K562 (cell line): ENCODE measurements around the gene RFC5. TPM values are rescaled to one million over a fixed set of nuclear protein-coding genes. Genes with fewer than 3 reads are reported as not detected.

Experiments
- ATAC-seq: fragments of 200-7000 bp; cut with Tn5 transposase; 3 replicates; pipeline ENCODE4 v1.9.1; 2020; ENCODE audit warnings: moderate library complexity
- BruUV-seq: library from RNA; stranded (reverse); fragments of 400-500 nt; replicated peaks from 2 replicates; lab custom pipeline; 2021; lab: Mats Ljungman, UMichigan
- CTCF ChIA-PET: fragments of 300-600 bp; formaldehyde crosslinking; extraction: SDS; loops from one replicate; lab custom pipeline; 2021; ENCODE audit warnings: low intra/inter-chr PET ratio; lab: Yijun Ruan, JAX
- POLR2A ChIA-PET: fragments of 300-600, 350-650 bp; sonication (Branson Sonifier 250); formaldehyde crosslinking; extraction: SDS; loops from one replicate; lab custom pipeline; 2021; ENCODE audit warnings: antibody characterized with exemption, inconsistent platforms; lab: Yijun Ruan, JAX
- DNase-seq, 4 experiments: peaks; one replicate each; pipeline versions ENCODE4 v3.0.0 to v3.0.0-alpha.2; 2011 to 2018; ENCODE audit warnings: low spot score in 3 of 4, mixed read lengths in 3 of 4; ENCODE audit errors: extremely low read depth in 1 of 4
- FAIRE-seq: peaks from 2 replicates; lab custom pipeline; 2011; peaks lifted over from hg19 to GRCh38; lab: Jason Lieb, UNC
- H2AFZ ChIP-seq: 2 replicates; pipeline ENCODE4 v1.6.0; 2011; ENCODE audit warnings: low read depth, low read length, control low read depth, inconsistent platforms
- H3K27ac ChIP-seq: fragments of 200-600 bp; 3 replicates; pipeline ENCODE4 v1.8.0; 2011; ENCODE audit warnings: low read depth, mild to moderate bottlenecking, control low read depth, inconsistent platforms, low read length, moderate library complexity, mixed read lengths; ENCODE audit errors: extremely low read depth
- H3K27me3 ChIP-seq, 2 experiments: fragments of 300-600 bp in 1 of 2; 2 replicates in 1 of 2; 3 replicates in 1 of 2; pipeline versions ENCODE4 v1.6.0 to v1.8.0; 2011; ENCODE audit warnings: inconsistent platforms in 2 of 2, low read length in 2 of 2, mild to moderate bottlenecking in 1 of 2, mixed read lengths in 1 of 2, moderate library complexity in 1 of 2; ENCODE audit not compliant: control insufficient read depth in 2 of 2, insufficient read depth in 2 of 2
- H3K36me3 ChIP-seq: fragments of 300-600 bp; 3 replicates; pipeline ENCODE4 v1.8.0; 2011; ENCODE audit warnings: mild to moderate bottlenecking, low read length, inconsistent platforms; ENCODE audit not compliant: control insufficient read depth, insufficient read depth
- H3K4me1 ChIP-seq, 2 experiments: fragments of 200-600 bp in 1 of 2; replicated peaks in 1 of 2; 2 replicates in 1 of 2; 3 replicates in 1 of 2; pipeline versions ENCODE4 v1.5.1 to v1.8.0; 2011; ENCODE audit warnings: inconsistent platforms in 2 of 2, low read length in 2 of 2, mild to moderate bottlenecking in 1 of 2, mixed read lengths in 1 of 2, moderate library complexity in 1 of 2; ENCODE audit not compliant: control insufficient read depth in 2 of 2, insufficient read depth in 2 of 2
- H3K4me2 ChIP-seq: 2 replicates; pipeline ENCODE4 v1.6.1; 2011; ENCODE audit warnings: low read length, control low read depth, inconsistent platforms, mixed read lengths; ENCODE audit not compliant: insufficient read depth
- H3K4me3 ChIP-seq: fragments of 200-600 bp; sonication (generic), shearing (Covaris generic); 2 replicates; pipeline ENCODE4 v1.5.1; 2016; ENCODE audit warnings: control low read depth, inconsistent platforms
- H3K79me2 ChIP-seq: fragments of 200-600 bp; 3 replicates; pipeline ENCODE4 v1.8.0; 2011; ENCODE audit warnings: low read length, inconsistent platforms; ENCODE audit not compliant: control insufficient read depth, insufficient read depth
- H3K9ac ChIP-seq, 2 experiments: 2 replicates each; pipeline versions ENCODE4 v1.6.0 to v1.6.1; 2011; ENCODE audit warnings: low read depth in 2 of 2, low read length in 2 of 2, control low read depth in 1 of 2, inconsistent platforms in 1 of 2, mild to moderate bottlenecking in 1 of 2, mixed read lengths in 1 of 2; ENCODE audit not compliant: insufficient read depth in 1 of 2
- H3K9me1 ChIP-seq: one replicate; pipeline ENCODE4 v1.6.0; 2011; ENCODE audit warnings: inconsistent platforms, mild to moderate bottlenecking, low read length, moderate library complexity; ENCODE audit not compliant: control insufficient read depth, insufficient read depth
- H3K9me3 ChIP-seq: replicated peaks from 2 replicates; pipeline ENCODE4 v1.5.1; 2011; ENCODE audit warnings: low read depth, low read length, inconsistent platforms; ENCODE audit not compliant: control insufficient read depth, insufficient read depth
- H4K20me1 ChIP-seq: replicated peaks from 2 replicates; pipeline ENCODE4 v1.6.1; 2011; ENCODE audit warnings: low read length, inconsistent platforms, mixed read lengths; ENCODE audit not compliant: control insufficient read depth, insufficient read depth
- ATF3 ChIP-seq, 2 experiments: fragments of 450-650 bp in 1 of 2; sonication (generic) in 1 of 2; formaldehyde crosslinking in 1 of 2; IDR thresholded peaks in 1 of 2; conservative IDR thresholded peaks in 1 of 2; 2 replicates each; pipeline versions ENCODE4 v1.6.1 to v1.8.1; 2016 to 2023; ENCODE audit warnings: mild to moderate bottlenecking in 2 of 2, moderate library complexity in 2 of 2, inconsistent platforms in 1 of 2, missing genetic modification reagents in 1 of 2
- CEBPG ChIP-seq, 3 experiments: fragments of 200-800 bp in 1 of 3; sonication (Bioruptor generic) in 1 of 3; sonication (generic) in 1 of 3; formaldehyde crosslinking in 1 of 3; IDR thresholded peaks in 2 of 3; conservative IDR thresholded peaks in 1 of 3; 2 replicates each; pipeline versions ENCODE4 v1.6.1 to v1.8.0; 2016 to 2022; ENCODE audit warnings: missing compliant biosample characterization in 2 of 3, missing genetic modification characterization in 2 of 3, mild to moderate bottlenecking in 1 of 3, missing genetic modification reagents in 1 of 3
- CTBP1 ChIP-seq: fragments of 450-650 bp; IDR thresholded peaks from 2 replicates; pipeline ENCODE4 v1.6.1; 2016; ENCODE audit warnings: borderline replicate concordance
- CXXC5 ChIP-seq: fragments of 250-450 bp; sonication (Bioruptor Pico); IDR thresholded peaks from 2 replicates; pipeline ENCODE4 v1.8.0; 2022; ENCODE audit warnings: inconsistent platforms, mild to moderate bottlenecking, moderate library complexity
- E2F5 ChIP-seq: sonication (generic); formaldehyde crosslinking; IDR thresholded peaks from 2 replicates; pipeline ENCODE4 v1.8.0; 2022; ENCODE audit warnings: mild to moderate bottlenecking, missing genetic modification reagents
- ETV5 ChIP-seq: sonication (generic); formaldehyde crosslinking; IDR thresholded peaks from 2 replicates; pipeline ENCODE4 v1.4.0; 2020; ENCODE audit warnings: low read depth, mild to moderate bottlenecking, missing genetic modification reagents
- FOXJ2 ChIP-seq: fragments of 200-800 bp; sonication (Bioruptor generic); IDR thresholded peaks from 2 replicates; pipeline ENCODE4 v1.6.1; 2016; ENCODE audit warnings: missing genetic modification characterization, missing compliant biosample characterization
- FOXJ3 ChIP-seq: sonication (generic); formaldehyde crosslinking; IDR thresholded peaks from 2 replicates; pipeline ENCODE4 v1.4.0; 2020; ENCODE audit warnings: mild to moderate bottlenecking, missing genetic modification reagents
- GATA2 ChIP-seq: sonication (generic); formaldehyde crosslinking; IDR thresholded peaks from 2 replicates; pipeline ENCODE4 v1.4.0; 2020; ENCODE audit warnings: mild to moderate bottlenecking, missing genetic modification reagents
- GATAD2A ChIP-seq: fragments of 450-650 bp; IDR thresholded peaks from 2 replicates; pipeline ENCODE4 v1.6.1; 2017
- JUND ChIP-seq, 2 experiments: IDR thresholded peaks; 2 replicates in 1 of 2; 3 replicates in 1 of 2; pipeline ENCODE4 v1.6.1; 2011; ENCODE audit warnings: borderline replicate concordance in 2 of 2, low read depth in 2 of 2, low read length in 2 of 2, improper control_type of control experiment in 1 of 2, missing biosample characterization in 1 of 2, missing genetic modification characterization in 1 of 2, missing genetic modification reagents in 1 of 2
- NFIC ChIP-seq: fragments of 450-650 bp; IDR thresholded peaks from 2 replicates; pipeline ENCODE4 v1.6.1; 2017; ENCODE audit warnings: mild to moderate bottlenecking, inconsistent platforms
- NR1H2 ChIP-seq: sonication (generic); formaldehyde crosslinking; IDR thresholded peaks from 2 replicates; pipeline ENCODE4 v1.4.0; 2020; ENCODE audit warnings: mild to moderate bottlenecking, missing genetic modification reagents
- PHF21A ChIP-seq: fragments of 450-650 bp; IDR thresholded peaks from 2 replicates; pipeline ENCODE4 v1.6.1; 2017; ENCODE audit warnings: low read depth, borderline replicate concordance
- STAT5B ChIP-seq: fragments of 250-450 bp; sonication (Bioruptor Pico); IDR thresholded peaks from 2 replicates; pipeline ENCODE4 v1.8.0; 2021; ENCODE audit warnings: mild to moderate bottlenecking, inconsistent platforms
- TSC22D4 ChIP-seq: fragments of 450-650 bp; IDR thresholded peaks from 2 replicates; pipeline ENCODE4 v1.6.1; 2016; ENCODE audit warnings: missing genetic modification characterization, missing biosample characterization, control low read depth
- ZBED1 ChIP-seq: IDR thresholded peaks from 2 replicates; pipeline ENCODE4 v1.6.1; 2014
- ZBTB2 ChIP-seq: fragments of 450-650 bp; IDR thresholded peaks from 2 replicates; pipeline ENCODE4 v1.6.1; 2016; ENCODE audit warnings: antibody characterized with exemption
- ZNF699 ChIP-seq: fragments of 250-450 bp; sonication (Bioruptor Pico); IDR thresholded peaks from 2 replicates; pipeline ENCODE4 v1.8.0; 2021; ENCODE audit warnings: mild to moderate bottlenecking, moderate library complexity; ENCODE audit not compliant: insufficient replicate concordance
- WGBS: fragments of 100-300 bp; shearing (Covaris generic); methylation state at CpG from one replicate; pipeline ENCODE4 v1.1.6; 2016; ENCODE audit warnings: low coverage, mixed read lengths; ENCODE audit not compliant: insufficient coverage; ENCODE audit errors: missing lambda C conversion rate; 5-methylcytosine and 5-hydroxymethylcytosine counted together
- in situ Hi-C: fragments of 300-500 bp; cut with MboI; formaldehyde crosslinking; loops from 4 replicates; pipeline ENCODE4 v1.15.0; 2018; ENCODE audit warnings: inconsistent platforms, mixed read lengths
- intact Hi-C: fragments of 100-400 bp; cut with micrococcal nuclease; formaldehyde crosslinking; loops from 2 replicates; pipeline ENCODE4 v1.14.2; 2022
- polyA plus RNA-seq, 8 experiments: library from polyadenylated mRNA; depleted of rRNA in 4 of 8; stranded (reverse) in 5 of 8; unstranded in 3 of 8; fragments of >200 nt; fragmentation: Nextera tagmentation in 2 of 8; fragmentation: Illumina TruSeq in 1 of 8; extraction: Ambion mirVana in 2 of 8; extraction: Trizol in 1 of 8; gene quantifications; 2 replicates each; pipeline versions ENCODE4 v1.2.1 to v1.2.3, GENCODE V29; 2011 to 2014; ENCODE audit warnings: inconsistent platforms in 1 of 8, missing spikeins in 1 of 8
- total RNA-seq, 7 experiments: library from RNA; depleted of rRNA in 6 of 7; stranded (reverse); fragments of >200 nt in 6 of 7; fragmentation: Illumina TruSeq in 2 of 7; extraction: Trizol in 2 of 7; gene quantifications; 2 replicates each; pipeline versions ENCODE4 v1.2.1 to v1.2.3, GENCODE V29; 2011 to 2021; ENCODE audit warnings: low replicate concordance in 1 of 7

The RFC5 gene
- total and polyA plus RNA-seq, 9 of the 15 experiments (the other 6 are each of a cell fraction or from before 2014, with no cell fraction given), result 61.8 to 189 (median 92.9) TPM

- no peak for TF ChIP-seq ZBTB2
- TF ChIP-seq ZNF699, result no peak
- no peak for TF ChIP-seq ZBED1
- no peak for TF ChIP-seq STAT5B (CRISPR knock-in tag)
- TF ChIP-seq PHF21A, result no peak
- TF ChIP-seq GATA2 (CRISPR knock-in tag), result peak; percentile 26; the same call in 1 of the 2 replicates
- TF ChIP-seq NR1H2 (CRISPR knock-in tag), result no peak
- TF ChIP-seq ETV5, result no peak
- no peak for TF ChIP-seq TSC22D4 (tag)
- 0 out of 2 replicates have a peak, but pooled peaks have one; percentile 45 for TF ChIP-seq CTBP1
- no peak for TF ChIP-seq FOXJ3 (CRISPR knock-in tag)
- TF ChIP-seq FOXJ2, result no peak
These were observed 3.2 kb upstream of the RFC5 start (continued) for GRCh38 chr12:118013283-118013682.

GRCh38 chr12:118015306-118015705 is 1.2 kb upstream of the RFC5 start:
- no peaks in the 10 kb centered on the region for H3K27me3 ChIP-seq
- H3K79me2 ChIP-seq, result peaks cover 38% of the 10 kb centered on the region
- no TSS peak for BruUV-seq
- H2AFZ ChIP-seq, result peak overlapping the region; percentile 83; the same call in 1 of the 2 replicates
- peaks cover 16 to 25% of the 10 kb centered on the region in 2 experiments for H3K4me1 ChIP-seq
- in situ Hi-C loops, result no loop called here
- no peak overlapping the region for H3K27ac ChIP-seq
- POLR2A ChIA-PET, result no interaction called here
- no peak overlapping the region for H3K4me3 ChIP-seq
- ATAC-seq (no peak), FAIRE-seq (no peak), DNase-seq (no peak)
- WGBS, result 82% methylated on average over 2 of the region's 2 CpGs
- H3K4me2 ChIP-seq, result no peak overlapping the region
- H3K9ac ChIP-seq, result no peak overlapping the region
- TF ChIP-seq GATAD2A (no peak), JUND (IDR thresholded peaks at IDR 0.05; ENCODE audit: borderline replicate concordance, low read depth, low read length) (0 out of 2 replicates have a peak, but pooled peaks have one; percentile 12), JUND (tag; IDR thresholded peaks at IDR 0.05; ENCODE audit: borderline replicate concordance, low read depth, low read length) (no peak), ATF3 (IDR thresholded peaks at IDR 0.05) (peak; percentile 46; the same call in 1 of the 2 replicates), ATF3 (CRISPR knock-in tag; conservative IDR thresholded peaks at IDR 0.05) (no peak), E2F5 (CRISPR knock-in tag) (no peak), CXXC5 (CRISPR knock-in tag) (peak; percentile 39; the same call in 1 of the 2 replicates), NFIC (no peak), CEBPG (CRISPR knock-in tag; IDR thresholded peaks at IDR 0.05) (no peak), CEBPG (tag; conservative IDR thresholded peaks at IDR 0.05 in 1 of 2, IDR thresholded peaks at IDR 0.05 in 1 of 2) (0 out of 4 replicates have a peak, but pooled peaks of 1 of the 2 experiments have one; percentile 28)
- intact Hi-C loops, result no loop called here
- H4K20me1 ChIP-seq, result no peaks in the 10 kb centered on the region
- CTCF ChIA-PET, result no interaction called here
- H3K9me1 ChIP-seq, result no peaks in the 10 kb centered on the region
- no peaks in the 10 kb centered on the region for H3K9me3 ChIP-seq
- H3K36me3 ChIP-seq, result peaks cover 30% of the 10 kb centered on the region
